Measurements from ENCODE around the gene KLF11. TPM values are rescaled to one million over a fixed set of nuclear protein-coding genes. Genes with fewer than 3 reads are reported as not detected.

Gene KLF11
- total and polyA plus RNA-seq, 2 of the 8 experiments (the other 6 are each of a cell fraction or from before 2014, with no cell fraction given), result 6.4 to 10.1 TPM

DNA sequence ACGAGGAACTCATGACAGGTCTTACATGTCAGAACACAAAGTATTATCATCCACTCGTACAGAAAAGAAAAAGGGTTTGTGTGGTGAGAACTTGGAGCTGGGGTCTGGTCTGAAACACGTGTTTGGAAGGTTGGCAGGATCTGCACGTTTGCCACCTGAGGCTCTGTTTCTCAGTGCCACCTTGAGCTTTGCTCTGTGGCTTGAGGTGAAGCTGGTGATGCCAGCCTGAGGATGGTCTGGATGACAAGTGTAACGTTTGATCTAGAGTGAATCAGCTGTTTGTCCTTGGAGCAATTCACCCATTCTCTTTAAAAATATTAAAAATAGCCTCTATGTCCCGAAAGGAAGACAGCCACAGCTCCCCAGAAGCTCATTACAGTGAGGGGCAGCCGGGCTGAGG, 45.4 kb upstream of the KLF11 start:
- ChIA-PET POLR2A (ENCODE audit: partially characterized antibody) (no interaction called here), CTCF (ENCODE audit: partially characterized antibody) (interaction anchor here (0.7 to 4.3 kb wide), 5 partner anchors 13 to 229 kb away, joined by 3 to 46 read pairs (median 5); no protein-coding TSS in a partner anchor)
- H3K14ac ChIP-seq (ENCODE audit: insufficient read length), result no peak overlapping the region
- H3K4me1 ChIP-seq (replicated peaks in 1 of 4; ENCODE audit: control insufficient read depth in 3 of 4, insufficient read depth in 4 of 4, low read length in 3 of 4), result peaks cover 0 to 4% (median under 1%) of the 10 kb centered on the region in 4 experiments; a peak in 1 of 7 replicates
- H3K9ac ChIP-seq (replicated peaks in 1 of 4; ENCODE audit: extremely low read depth in 1 of 4, low read depth in 3 of 4, low read length in 3 of 4), result no peak overlapping the region
- DNase-seq (ENCODE audit: low read depth in 1 of 2, low spot score in 2 of 2) (no peak), FAIRE-seq (no peak)
- H2AK5ac ChIP-seq (ENCODE audit: low read depth, low read length), result no peak overlapping the region
- TF ChIP-seq MAFK (IDR thresholded peaks at IDR 0.05; ENCODE audit: low read depth, low read length) (no peak), EGR1 (IDR thresholded peaks at IDR 0.05; ENCODE audit: borderline replicate concordance, low read depth, low read length) (no peak), TCF12 (IDR thresholded peaks at IDR 0.05; ENCODE audit: low read depth, low read length) (no peak), TBP (IDR thresholded peaks at IDR 0.05; ENCODE audit: low read depth, low read length) (no peak), TAF1 (IDR thresholded peaks at IDR 0.05; ENCODE audit: low read depth, low read length) (no peak), PHF8 (conservative IDR thresholded peaks at IDR 0.05; ENCODE audit: low read depth, low read length) (no peak), CTBP2 (IDR thresholded peaks at IDR 0.05; ENCODE audit: borderline replicate concordance, insufficient read depth, insufficient read length, low read length) (no peak), RBBP5 (IDR thresholded peaks at IDR 0.05; ENCODE audit: borderline replicate concordance, low read depth, low read length) (no peak), RNF2 (IDR thresholded peaks at IDR 0.05; ENCODE audit: borderline replicate concordance, low read depth, low read length, missing control alignments, poor library complexity, severe bottlenecking) (no peak), EZH2 (IDR thresholded peaks at IDR 0.05; ENCODE audit: low read depth, low read length, severe bottlenecking) (no peak), JUND (IDR thresholded peaks at IDR 0.05; ENCODE audit: low read length) (no peak), MAX (IDR thresholded peaks at IDR 0.05) (no peak), RXRA (IDR thresholded peaks at IDR 0.05; ENCODE audit: insufficient read depth, low read depth, low read length) (no peak), RFX5 (IDR thresholded peaks at IDR 0.05; ENCODE audit: borderline replicate concordance, low read depth, low read length) (no peak)
- no peaks in the 10 kb centered on the region for H3K36me3 ChIP-seq (ENCODE audit: control insufficient read depth in 2 of 4, insufficient read depth in 4 of 4, low read length in 3 of 4)
- no peak overlapping the region for H2BK15ac ChIP-seq (ENCODE audit: low read length)
- no peak overlapping the region for H3K4ac ChIP-seq (replicated peaks; ENCODE audit: insufficient read length, low read depth, low read length)
- H3K23ac ChIP-seq (ENCODE audit: insufficient read length), result no peak overlapping the region
- no peaks in the 10 kb centered on the region for H3K27me3 ChIP-seq (replicated peaks in 1 of 4; ENCODE audit: control insufficient read depth in 3 of 4, extremely low read depth in 1 of 4, insufficient read depth in 3 of 4, low read length in 3 of 4)
- no peak overlapping the region for H2BK120ac ChIP-seq (replicated peaks; ENCODE audit: low read depth, low read length)
- H2BK20ac ChIP-seq (ENCODE audit: low read length), result no peak overlapping the region
- no peak overlapping the region for H2AFZ ChIP-seq (ENCODE audit: low read length)
- H3K18ac ChIP-seq (ENCODE audit: extremely low read depth, low read length), result no peak overlapping the region
- H4K8ac ChIP-seq (ENCODE audit: extremely low read depth, insufficient read depth, low read length), result no peak overlapping the region
- H3K9me3 ChIP-seq (ENCODE audit: insufficient read depth in 2 of 2, low read depth in 1 of 2, low read length in 1 of 2), result no peaks in the 10 kb centered on the region
- no peaks in the 10 kb centered on the region for H3K79me1 ChIP-seq (ENCODE audit: low read depth, low read length)
- no peak overlapping the region for H3K27ac ChIP-seq (ENCODE audit: low read depth, low read length)
- H4K5ac ChIP-seq (ENCODE audit: insufficient read length, low read depth, low read length), result no peak overlapping the region
- no peak overlapping the region for H2BK12ac ChIP-seq (ENCODE audit: low read depth, low read length)
- 85% methylated on average over 7 of the region's 7 CpGs; no CpG with 5 or more reads in 1 of the 2 experiments for WGBS, 2 experiments (ENCODE audit: extremely low coverage in 1 of 2, insufficient coverage in 1 of 2, insufficient read length in 1 of 2, insufficient replicate concordance in 2 of 2, low coverage in 1 of 2, low lambda C conversion rate in 2 of 2, missing lambda C conversion rate in 1 of 2)
- H4K20me1 ChIP-seq (replicated peaks in 1 of 2; ENCODE audit: control insufficient read depth in 1 of 2, insufficient read depth in 2 of 2, low read length in 2 of 2), result no peaks in the 10 kb centered on the region
- H3K79me2 ChIP-seq (ENCODE audit: control insufficient read depth in 1 of 2, insufficient read depth in 2 of 2, low read length in 2 of 2), result no peaks in the 10 kb centered on the region
- no peak overlapping the region for H3K56ac ChIP-seq (replicated peaks; ENCODE audit: insufficient read length, low read depth, low read length)
- H3K4me3 ChIP-seq (ENCODE audit: extremely low read depth in 1 of 4, insufficient read depth in 2 of 4, low read depth in 3 of 4, low read length in 4 of 4), result no peak overlapping the region
- no peaks in the 10 kb centered on the region for H3K23me2 ChIP-seq (ENCODE audit: low read depth, low read length)
- no peak overlapping the region for H2BK5ac ChIP-seq (ENCODE audit: low read depth, low read length)
- H3K4me2 ChIP-seq (ENCODE audit: insufficient read depth in 1 of 2, low read depth in 2 of 2, low read length in 2 of 2), result no peak overlapping the region
- H4K91ac ChIP-seq (replicated peaks; ENCODE audit: insufficient read length, low read length), result no peak overlapping the region
